DMS153 treated with DMSO at 0.1 percent for 48 hours (cell line): ENCODE measurements around the gene COMMD3.
A peak's percentile ranks its signal among the peaks of the same experiment; 100 is the strongest.

ENCODE experiments used
- DNase-seq: peaks from one replicate; lab custom pipeline; 2025; ENCODE audit not compliant: unreplicated experiment; lab: John Stamatoyannopoulos, UW

The COMMD3 gene

DNA sequence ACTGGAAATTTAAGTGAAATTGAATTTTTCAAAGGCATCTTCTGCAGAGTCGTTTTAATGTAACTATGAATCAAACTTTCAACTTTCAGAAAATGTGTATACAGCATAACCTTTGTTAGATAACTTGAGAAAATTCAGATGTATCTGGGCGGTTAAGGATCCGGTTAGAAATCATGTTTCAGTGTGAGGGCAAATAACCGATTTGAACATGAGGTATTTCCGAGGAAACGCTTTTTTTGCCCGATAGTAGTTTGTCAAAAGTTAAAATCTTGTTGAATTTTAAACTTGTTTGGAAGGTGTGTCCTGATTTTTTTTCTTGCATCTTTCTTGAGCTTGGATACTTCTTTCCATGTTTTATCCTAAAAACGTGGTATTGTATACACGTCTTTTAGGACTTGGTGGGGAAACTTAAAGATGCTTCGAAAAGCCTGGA, 3.4 kb downstream of the COMMD3 start:
- no peak for DNase-seq

DNA sequence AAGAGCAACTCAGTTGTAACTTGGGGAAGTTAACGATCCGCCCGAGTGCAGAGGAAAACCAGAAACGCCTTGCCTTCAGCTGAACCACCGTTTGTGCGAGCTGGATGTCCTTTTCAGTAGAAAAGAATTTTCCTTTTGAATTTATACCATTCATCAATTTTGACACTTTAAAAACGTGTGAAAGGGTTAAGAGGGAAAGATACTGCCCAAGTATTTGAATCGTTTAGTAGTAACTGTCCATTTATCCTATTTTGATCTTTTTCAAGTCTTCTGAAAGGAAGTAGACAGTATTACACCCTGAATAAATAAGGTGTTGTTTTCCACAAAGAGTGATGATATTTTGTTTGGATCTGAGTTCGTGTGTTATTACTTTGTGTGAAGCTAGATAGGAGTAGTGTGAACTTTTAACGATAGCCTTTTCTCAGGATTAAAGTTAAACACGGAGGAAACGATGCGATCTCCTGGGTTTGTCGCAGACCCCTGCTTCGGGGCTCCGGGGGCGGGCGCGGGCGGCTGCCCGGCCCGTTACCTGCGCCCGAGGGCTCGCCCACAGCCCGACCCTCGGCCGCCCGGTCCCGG, 3.9 kb downstream of the COMMD3 start:
- DNase-seq, result no peak

DNA sequence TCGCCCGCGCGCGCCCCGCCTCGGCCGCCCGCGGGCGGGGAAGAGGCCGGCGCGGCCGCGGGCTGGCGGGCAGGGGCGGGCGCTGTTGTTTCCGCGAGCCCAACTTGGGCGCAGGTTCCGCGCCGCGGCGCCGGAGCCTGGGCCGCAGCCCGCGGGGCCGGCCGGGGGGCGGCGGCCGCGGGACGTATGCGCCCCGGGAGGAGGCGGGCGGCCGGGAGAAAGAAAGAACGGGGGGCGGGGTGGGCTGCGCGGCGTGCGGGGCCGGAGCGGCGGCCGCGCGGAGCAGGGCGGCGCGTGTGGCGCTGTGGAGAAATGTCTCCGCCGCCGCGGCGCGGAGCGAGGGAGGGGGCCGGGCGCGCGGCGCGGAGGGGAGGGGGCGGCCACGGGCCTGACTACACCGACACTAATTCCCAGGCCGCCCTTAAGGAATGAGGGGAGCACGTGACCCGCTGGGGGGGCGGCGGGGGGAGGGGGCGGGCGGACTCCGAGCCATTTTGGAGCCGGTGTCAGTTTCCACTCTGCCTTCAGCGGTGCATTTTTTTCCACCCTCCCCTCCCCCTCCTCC, 4.5 kb downstream of the COMMD3 start, which contains the start of gene BMI1:
Gene BMI1 (plus strand): TSS at position 509 of the 565 bp plus-strand sequence. CDS start 5,351 bp downstream, outside the sequence.
- DNase-seq, result no peak

DNA sequence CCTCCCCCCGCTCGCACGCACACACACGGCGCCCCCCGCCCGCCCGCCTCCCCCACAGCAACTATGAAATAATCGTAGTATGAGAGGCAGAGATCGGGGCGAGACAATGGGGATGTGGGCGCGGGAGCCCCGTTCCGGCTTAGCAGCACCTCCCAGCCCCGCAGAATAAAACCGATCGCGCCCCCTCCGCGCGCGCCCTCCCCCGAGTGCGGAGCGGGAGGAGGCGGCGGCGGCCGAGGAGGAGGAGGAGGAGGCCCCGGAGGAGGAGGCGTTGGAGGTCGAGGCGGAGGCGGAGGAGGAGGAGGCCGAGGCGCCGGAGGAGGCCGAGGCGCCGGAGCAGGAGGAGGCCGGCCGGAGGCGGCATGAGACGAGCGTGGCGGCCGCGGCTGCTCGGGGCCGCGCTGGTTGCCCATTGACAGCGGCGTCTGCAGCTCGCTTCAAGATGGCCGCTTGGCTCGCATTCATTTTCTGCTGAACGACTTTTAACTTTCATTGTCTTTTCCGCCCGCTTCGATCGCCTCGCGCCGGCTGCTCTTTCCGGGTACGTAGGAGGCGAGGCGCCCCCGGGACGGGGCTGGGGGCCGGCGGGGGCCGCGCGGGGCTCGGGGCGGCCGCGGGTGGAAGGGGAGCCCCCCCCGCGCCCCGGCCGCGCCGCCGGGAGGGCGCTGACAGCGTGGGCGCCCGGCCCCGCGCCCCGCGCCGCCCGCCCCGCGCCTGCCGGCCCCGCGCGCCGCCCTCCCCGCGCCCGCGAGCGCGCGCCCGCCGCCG, 5.2 kb downstream of the COMMD3 start:
- no peak for DNase-seq

DNA sequence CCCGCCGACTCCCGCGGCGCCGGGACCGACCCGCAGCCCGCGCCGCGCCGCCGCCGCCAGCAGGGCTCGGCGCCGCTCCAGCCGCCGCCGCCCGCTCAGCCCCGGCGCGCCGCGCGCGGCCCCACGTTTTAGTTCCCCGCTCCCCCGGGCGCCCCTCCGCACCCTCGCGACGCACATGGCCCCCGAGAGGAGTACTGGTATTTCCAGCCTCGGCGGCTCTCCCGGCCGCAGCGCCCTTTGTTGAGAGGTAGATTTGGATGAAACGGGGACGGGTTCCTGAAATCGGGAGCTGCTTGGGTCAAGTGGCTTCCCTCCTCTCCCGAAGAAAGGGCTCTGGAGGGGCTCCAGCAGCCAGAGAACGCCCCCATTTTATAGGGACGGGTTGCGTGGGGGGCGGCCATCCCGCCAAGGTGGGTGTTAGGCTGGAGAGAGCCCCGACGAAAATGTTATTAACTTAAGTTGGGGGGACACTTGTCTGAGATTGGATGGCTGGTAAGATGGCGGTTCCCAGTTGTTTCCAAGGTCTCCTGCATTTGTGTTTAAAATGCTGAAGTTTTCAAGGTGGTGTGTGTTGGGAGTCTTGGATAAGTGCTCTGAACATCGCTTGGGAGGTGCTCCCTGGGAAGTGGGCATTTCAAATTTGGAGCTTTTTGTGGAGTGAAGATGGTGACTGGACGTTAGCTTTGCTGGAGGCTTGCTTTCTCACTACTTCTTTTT, 5.9 kb downstream of the COMMD3 start:
- DNase-seq, result no peak

DNA sequence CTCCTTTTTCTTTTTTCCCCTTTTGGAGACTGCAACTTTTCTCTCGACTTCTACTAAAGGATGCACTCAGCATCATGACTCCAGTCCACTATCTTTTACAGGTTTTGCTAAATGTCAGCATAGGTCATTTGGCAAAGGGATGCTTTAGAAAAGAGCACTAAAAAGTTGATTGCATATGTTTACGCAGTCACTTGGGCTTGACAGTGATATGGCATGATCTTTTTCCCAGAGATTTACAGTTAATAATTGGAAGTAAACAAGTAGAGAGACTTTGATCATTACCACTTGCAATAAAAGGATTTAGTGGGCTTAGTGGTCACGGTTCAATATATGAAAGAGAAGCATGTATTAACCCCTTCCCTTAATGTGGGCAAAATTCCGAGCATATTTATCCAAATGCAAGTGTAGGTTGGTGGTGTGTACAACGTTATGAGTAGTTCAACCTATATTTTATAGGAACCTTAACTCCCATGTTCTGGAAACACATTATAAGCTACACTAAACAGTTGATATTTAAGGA, 6.5 kb downstream of the COMMD3 start:
- DNase-seq, result no peak

DNA sequence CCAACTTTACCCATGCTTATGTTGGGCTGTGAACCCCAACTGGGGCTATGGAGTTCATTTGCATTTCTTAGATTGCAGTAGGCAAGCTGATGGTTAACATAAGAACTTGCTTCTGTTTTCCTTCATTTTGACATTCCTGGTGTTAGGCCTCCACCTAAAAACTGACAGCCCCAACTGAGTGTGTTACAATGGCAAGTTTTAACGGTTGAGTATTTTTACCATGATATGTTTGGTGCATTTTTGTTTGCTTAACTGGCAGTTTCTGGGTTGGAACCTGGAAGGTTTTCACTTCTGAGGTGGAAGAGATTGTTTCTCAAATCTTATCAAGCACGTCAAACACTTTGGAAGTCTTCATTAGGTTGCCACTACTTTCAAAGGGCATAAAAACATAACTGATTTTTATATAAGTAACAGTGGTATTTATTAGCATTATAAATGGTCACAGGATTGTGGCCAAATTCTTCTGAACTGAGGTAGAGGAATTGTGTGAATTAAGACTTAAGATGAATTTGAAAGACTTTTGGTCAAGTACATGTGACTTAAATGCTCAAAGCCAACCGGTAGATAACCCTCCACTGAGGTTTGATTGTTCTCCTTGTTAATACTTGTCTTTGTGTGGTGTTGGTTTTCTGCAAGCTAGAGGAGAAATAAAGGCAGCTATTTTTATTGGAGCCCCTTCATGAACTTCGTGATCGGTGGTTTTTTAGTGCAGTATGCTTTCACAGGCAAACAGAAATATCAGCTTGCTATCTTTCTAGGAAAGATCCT, 7.5 kb downstream of the COMMD3 start:
- no peak for DNase-seq

DNA sequence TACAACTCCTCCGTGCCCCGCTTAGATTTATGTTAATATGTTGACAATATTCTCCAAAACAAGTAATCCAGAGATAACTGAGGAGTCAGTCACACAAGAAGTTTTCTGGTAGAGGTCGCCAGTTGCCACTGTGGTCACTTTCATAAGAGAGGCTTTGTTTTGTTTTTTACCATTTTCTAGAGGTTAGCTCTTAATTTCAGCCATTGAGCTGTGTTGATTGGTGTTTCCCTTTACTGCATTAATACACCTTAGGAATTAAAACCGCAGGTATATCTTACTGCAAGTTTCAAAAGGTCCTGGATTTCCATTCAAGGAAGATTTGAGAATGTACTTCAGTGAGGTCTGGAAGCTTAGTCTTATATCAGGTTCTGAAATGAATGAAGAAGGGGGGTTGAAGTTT, 8.2 kb downstream of the COMMD3 start:
- DNase-seq, result no peak

DNA sequence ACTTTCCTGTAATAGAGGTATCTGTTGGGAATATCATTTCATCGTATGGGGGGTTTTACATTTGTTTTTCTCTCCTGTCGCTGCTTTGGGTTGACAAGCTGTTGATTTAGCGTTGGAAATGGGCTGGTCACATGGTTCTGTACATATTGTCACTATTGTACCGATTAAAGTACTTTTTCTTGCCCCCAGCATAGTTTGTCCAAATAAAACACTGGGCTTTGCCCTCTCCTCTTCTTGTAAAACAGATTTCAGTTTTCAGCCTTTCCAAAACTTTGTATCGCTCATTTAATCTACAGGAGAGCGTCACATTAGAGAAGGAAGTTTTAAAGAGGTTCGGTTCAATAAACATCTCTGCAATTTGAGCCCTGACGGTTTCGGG, 8.7 kb downstream of the COMMD3 start:
- DNase-seq, result no peak

DNA sequence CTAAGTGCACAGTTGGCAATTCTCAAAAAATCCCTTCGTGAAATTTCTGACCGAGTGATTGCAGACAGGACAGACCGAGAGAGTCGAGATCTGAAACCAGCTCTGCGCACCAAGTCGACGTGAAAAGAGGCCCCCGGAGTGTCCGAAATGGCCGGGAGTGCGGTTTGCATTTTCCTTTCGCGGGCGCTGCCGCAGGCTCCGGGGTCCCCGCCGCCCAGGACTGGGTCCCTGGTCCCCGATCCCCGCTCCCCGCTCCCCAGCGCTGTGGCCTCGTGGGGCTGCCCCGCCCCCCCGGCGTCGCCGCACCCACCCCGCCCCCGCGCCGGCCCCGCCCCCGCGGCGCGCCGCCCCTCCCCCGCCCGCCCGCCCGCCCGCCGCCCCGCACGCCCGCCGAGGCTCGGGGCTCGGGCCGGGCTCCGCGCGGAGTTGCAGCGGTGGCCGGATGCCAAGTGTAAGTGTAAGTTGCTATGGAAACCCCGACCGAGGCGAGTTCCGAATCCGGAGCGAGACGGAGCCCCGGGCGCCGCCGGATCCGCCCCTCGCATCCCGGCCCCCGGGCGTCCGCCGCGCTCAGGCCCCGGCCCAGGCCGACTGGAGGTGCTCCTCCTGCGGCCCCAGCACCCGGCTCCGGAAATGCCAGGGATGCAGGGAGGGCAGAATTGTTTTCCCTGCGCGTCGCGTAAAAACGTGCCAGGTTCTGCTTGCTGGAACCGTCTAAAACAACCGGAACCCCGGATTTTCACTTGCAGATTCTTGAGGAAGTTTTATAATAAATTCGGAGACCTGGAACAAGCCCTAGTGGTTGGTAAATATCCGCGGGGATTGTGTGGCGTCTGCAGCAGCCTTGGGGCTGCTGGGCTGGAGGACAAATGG, 9.3 kb downstream of the COMMD3 start:
- DNase-seq, result peak; percentile 50

DNA sequence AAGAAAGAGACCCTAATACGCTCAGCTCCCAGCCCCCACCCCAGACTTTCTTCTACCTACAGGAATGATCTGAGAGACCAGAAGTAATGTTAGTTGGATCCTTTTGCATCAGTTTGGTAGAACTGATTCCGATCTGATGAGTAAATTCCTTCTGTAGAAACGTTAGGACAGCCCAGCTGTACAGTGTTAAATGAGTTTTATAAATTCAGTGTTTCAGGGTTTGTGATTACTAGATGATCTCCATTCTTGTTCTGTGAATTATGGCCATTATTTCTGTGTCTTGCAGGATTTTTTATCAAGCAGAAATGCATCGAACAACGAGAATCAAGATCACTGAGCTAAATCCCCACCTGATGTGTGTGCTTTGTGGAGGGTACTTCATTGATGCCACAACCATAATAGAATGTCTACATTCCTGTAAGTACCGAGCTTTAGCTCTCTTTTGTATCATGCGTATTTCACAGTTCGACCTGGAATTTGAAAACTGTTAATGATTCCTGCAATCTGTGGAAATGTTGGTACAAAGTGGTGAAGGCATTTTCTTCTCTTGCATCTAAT, 10.0 kb downstream of the COMMD3 start:
- DNase-seq, result no peak

DNA sequence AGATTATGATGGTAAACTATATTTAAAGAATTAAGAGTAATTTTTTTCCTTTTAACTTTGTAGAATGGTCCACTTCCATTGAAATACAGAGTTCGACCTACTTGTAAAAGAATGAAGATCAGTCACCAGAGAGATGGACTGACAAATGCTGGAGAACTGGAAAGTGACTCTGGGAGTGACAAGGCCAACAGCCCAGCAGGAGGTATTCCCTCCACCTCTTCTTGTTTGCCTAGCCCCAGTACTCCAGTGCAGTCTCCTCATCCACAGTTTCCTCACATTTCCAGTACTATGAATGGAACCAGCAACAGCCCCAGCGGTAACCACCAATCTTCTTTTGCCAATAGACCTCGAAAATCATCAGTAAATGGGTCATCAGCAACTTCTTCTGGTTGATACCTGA, 13.0 kb downstream of the COMMD3 start:
- DNase-seq, result no peak

DNA sequence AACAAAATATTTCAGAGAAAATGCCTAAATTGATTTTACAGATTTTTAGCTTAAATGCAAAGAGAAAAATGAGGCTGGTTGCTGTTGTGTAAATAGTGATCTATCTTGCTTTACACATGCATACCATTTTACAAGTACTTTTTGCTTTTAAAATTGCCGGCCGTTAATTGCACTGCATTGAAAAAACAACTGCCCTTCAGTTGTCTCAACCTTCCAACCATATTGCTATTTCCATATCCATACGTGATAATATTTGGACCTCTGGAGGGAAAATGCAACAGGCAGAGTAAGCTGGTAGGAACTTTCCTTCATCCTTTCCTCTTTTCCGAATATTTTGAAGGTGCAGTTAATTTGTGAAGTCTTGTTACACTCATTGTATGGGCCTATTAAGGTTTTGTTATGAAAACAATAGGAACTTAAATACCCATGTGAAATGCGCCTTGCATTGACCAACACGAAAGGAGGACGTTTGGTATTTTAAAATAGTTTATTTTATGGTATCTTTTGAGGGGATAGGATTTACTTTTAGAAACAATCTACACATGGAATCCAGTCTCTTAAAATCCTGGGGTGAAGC, 16.0 kb downstream of the COMMD3 start:
- no peak for DNase-seq

DNA sequence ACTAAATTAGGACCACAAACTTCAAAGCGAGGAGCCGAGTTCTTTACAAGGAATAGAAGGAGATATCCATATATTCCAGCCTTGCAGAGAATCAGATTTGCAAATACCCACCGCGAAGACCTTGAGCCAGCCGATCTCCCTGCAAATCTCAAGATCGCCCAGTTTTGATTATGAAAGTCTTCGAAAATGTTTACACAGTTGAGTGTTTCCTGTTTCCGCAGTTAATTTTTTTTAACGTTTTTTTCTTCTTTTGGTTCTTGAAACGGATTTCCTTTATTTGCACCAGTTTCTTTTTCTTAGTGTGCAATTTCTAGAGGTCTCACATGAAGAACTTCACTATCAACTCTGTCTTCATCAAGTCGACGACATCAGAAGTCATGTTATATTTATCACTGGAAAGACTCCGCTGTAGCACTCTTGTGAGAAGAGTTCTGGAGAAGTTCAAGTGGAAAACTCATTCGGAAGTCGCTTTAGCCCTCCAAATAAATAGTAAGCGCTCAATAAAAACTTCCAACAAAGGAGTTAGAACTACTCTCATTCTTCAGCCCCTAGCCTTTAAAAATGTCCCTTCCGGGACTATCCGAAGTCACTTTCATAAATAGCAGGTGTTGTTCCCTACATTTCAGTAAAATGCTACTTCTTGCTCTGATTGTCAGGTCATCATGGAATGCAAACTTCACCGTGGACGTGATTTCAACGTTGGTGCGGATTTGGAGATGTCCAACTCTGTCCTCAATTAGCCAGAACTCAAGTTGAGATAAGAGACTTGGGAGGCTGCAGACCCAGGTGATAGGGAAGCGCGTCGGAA, 17.2 kb downstream of the COMMD3 start:
- no peak for DNase-seq

DNA sequence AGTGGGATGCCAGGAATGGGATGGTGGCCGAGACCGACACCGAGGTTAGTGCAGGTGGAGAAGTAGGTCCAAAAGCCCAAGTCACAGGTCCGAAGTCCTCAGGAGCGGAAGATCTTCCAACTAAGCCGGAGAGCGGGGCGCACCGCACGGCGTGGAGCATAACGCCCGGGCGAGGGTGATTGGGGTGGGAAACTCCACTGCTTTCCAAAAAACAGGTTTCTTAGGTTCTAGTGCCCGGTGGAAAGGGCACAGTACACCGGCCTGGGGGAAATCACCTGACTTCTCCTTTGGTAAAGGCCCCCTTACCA, 17.7 kb downstream of the COMMD3 start:
- no peak for DNase-seq

DNA sequence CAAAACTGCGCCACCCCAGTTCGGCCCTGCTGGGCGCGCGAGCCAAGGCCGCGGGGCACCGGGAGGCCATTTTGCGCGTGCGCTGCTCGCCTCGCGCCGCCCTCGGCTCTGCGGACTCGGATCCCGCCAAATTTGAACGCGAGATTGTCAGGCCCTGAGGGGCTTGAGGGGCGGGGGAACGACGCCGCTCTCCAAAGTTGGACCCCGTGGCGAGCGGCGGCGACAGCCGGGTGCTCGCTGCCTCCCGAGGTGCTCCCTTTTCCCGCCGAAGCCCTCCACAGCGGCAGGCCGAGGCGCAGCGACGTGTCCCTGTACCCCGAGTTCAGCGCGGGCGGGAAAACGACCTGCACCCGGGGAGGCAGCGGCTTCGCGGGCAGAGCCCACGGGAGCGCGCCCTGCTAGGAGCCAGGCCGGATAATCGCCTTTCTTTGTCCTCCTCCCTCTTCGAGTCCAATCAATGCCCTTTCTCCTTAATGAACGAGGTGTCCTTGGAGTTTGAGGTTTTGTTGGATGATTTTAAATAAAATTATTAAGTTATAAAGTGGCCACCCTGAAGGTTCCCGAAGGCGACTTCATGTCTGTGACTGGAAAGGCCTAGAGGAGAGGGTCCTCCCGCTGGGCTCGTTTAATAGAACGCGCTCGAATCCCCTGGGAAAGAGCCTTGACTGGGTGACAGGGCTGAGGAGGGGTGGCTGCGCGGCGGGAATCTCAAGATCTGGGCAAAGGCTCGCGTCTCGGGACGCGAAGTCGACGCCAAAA, 18.4 kb downstream of the COMMD3 start:
- no peak for DNase-seq

DNA sequence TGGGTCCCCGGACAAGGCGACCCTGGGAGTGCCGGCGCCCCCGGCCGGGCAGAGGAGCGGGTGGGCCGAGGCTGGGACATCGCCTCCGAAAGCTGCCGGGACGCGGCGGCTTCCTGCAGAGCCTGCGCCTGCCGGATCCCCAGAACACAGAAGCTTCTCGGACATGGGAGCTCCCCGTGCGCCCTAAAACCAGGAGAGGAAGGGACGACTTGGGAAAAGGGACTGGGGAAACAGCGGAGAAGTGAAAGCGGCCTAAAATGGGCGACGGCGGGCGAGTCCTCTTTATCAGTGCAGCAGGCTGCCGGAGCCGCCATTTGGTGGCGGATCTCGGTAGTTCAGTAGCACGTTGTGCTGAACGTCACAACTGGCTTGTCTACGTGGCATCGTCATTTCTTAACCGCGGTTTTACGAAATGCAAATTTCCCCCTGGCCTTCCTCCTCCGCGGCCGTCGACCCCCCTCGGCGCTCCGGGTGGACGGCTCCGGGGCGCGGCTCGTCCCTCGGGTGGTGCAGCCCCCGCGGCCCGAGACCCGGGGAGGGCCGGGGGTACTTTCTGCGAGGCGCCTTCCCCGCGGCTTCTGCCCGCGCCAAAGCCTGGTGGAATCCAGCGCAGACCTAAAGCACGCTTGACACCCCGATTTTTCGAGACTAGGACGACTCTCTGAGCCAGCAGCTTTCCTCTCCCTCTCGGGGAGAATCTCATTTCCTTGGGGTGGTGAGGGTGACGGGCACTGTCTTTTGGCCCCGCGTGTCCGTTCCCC, 19.2 kb downstream of the COMMD3 start:
- DNase-seq, result no peak
